HG03196 (cell line): ENCODE results near the gene TYROBP.
"Not testable (repeated sequence)": the region's sequence is repeated elsewhere in the genome, so short reads cannot be mapped to it uniquely, and the experiment has no call there.

Source experiments
- ATAC-seq: cut with Tn5 transposase; IDR thresholded peaks from one replicate; pipeline ENCODE4 v1.9.1; 2021; ENCODE audit not compliant: unreplicated experiment

Gene TYROBP

DNA sequence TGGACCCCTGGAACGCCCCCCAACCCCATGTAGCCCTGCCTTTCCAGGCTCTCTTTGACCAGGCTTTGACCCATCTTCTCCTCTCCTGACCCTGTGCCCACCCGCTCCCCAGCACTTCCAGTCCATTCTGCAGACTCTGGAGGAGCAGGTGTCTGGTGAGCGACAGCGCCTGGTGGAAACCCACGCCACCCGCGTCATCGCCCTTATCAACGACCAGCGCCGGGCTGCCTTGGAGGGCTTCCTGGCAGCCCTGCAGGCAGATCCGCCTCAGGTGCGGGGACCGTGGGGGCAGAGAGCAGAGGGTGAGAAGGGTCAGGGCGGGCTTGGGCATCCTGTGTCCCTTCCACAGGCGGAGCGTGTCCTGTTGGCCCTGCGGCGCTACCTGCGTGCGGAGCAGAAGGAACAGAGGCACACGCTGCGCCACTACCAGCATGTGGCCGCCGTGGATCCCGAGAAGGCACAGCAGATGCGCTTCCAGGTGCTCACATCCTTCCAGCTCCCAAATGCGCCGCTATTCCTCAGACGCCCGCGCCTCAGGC is 33.6 kb downstream of the TYROBP start:
- no peak for ATAC-seq

GRCh38 chr19:35872180-35872579 is 35.9 kb downstream of the TYROBP start:
- ATAC-seq, result no peak

- ATAC-seq, result no peak
These were observed 36.5 kb downstream of the TYROBP start for GRCh38 chr19:35871611-35872010.

DNA sequence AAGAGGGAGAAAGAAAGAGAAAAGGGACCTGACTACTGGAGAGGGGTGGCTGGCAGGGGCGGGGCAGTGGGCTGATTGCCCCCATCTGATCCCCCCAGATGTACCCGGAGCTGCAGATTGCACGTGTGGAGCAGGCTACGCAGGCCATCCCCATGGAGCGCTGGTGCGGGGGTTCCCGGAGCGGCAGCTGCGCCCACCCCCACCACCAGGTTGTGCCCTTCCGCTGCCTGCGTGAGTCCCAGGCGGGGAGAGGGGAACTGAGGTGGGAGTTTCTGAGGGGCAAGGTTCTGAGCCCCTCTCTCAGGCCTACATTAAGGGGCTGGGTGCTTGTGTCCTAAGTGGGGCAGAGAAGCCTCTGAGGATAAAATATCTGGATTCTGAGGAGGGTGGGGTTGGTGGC is 37.3 kb downstream of the TYROBP start:
- no peak for ATAC-seq

DNA sequence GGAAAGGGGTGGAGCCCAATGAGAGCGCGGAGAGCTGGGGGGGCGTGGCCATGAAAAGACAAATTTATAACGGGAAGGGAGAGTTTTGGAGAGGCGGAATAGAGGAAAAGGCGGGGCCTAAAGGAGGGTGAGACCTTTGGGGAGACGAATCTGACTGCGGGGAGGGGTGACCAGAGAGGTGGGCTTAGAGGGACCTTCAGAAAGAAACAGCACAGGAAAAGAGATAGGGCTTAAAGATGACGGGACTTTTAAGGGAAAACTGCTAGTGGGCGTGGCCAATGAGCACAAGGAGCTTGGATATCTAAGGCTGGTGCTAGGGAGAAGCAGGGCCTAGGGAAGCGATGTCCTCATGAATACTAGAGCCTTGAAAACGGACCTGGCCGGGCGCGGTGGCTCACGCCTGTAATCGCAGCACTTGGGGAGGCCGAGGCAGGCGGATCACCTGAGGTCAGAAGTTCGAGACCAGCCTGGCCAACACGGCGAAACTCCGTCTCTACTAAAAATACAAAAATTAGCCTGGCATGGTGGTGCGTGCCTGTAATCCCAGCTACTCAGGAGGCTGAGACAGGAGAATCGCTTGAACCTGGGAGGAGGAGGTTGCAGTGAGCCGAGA is 37.9 kb downstream of the TYROBP start:
- ATAC-seq, result not testable (repeated sequence)

GRCh38 chr19:35869327-35870123 is 38.6 kb downstream of the TYROBP start:
- no peak for ATAC-seq

GRCh38 chr19:35868823-35869326 is 39.2 kb downstream of the TYROBP start:
- no peak for ATAC-seq

DNA sequence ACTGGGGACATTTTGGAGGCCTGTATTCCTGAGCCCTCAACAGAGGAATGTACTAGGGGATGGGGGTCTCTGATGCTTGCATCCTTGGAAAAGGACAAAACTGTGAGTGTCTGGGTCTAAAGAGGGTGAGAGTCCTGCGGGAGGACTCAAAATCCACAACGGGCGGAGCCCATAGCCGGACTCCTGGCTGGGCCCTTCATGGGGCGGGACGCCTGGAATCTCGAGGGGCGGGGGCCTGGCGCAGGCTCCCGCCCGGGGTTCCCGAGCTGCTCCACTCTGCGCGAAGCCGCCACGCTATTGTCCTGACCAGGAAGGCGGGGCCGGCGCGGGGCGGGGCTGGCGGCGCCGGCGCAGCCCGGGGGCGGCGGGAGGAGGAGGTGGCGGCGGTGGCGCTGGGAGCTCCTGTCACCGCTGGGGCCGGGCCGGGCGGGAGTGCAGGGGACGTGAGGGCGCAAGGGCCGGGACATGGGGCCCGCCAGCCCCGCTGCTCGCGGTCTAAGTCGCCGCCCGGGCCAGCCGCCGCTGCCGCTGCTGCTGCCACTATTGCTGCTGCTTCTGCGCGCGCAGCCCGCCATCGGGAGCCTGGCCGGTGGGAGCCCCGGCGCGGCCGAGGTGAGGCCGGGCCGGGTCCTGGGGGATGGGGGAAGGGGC is 39.8 kb downstream of the TYROBP start, which contains the start of gene APLP1:
TSS of gene APLP1 (plus strand) at position 403 of the 651 bp plus-strand sequence. CDS start at position 466, 63 bp downstream.
- no peak for ATAC-seq

- no peak for ATAC-seq
These were observed 45.1 kb downstream of the TYROBP start for GRCh38 chr19:35863018-35863417.

- ATAC-seq, result no peak
These were observed 45.6 kb downstream of the TYROBP start for GRCh38 chr19:35862528-35862927.

GRCh38 chr19:35861640-35862160 is 46.4 kb downstream of the TYROBP start:
- ATAC-seq, result no peak

DNA sequence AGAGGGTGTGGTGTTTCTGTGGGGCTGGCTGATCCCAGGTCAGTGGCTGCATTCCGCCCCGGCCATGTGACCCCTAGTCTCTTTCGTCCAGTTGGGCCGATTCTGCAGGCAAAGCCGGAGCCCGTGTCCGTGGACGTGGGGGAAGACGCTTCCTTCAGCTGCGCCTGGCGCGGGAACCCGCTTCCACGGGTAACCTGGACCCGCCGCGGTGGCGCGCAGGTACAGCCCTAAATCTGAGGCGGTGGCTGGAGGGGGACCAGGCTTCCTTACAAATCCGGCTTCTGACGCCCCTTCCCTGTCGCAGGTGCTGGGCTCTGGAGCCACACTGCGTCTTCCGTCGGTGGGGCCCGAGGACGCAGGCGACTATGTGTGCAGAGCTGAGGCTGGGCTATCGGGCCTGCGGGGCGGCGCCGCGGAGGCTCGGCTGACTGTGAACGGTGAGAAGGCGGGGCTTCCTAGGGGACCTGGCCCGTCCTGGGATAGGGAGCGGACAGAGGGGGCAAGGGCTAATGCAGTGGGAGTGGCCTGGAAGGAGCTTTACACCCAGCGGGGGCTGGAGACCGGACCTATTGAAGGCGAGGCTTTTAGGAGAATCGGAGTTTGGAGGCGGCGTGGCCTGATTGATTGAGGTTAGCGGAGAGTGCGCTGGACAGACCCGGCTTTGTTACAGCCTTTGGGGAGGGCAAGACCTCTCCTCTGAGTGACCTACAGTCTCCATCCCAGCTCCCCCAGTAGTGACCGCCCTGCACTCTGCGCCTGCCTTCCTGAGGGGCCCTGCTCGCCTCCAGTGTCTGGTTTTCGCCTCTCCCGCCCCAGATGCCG is 47.1 kb downstream of the TYROBP start:
- no peak for ATAC-seq

DNA sequence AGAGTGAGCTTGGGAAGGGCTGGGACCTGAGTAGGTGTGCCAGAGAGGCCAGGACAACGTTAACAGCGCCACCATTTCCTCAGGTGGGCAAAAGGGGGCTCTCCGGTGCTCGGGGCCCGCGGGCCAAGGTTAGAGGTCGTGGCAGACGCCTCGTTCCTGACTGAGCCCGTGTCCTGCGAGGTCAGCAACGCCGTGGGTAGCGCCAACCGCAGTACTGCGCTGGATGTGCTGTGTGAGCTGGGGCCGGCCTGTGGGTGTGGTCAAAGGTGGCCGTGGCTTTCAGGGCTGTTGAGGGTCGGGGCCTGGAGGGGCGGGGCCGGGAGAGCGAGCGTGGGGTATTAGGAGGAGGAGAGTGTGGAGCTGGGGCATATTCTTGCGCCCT is 47.7 kb downstream of the TYROBP start:
- ATAC-seq, result no peak

GRCh38 chr19:35859414-35859813 is 48.7 kb downstream of the TYROBP start:
- no peak for ATAC-seq

GRCh38 chr19:35858311-35858710 is 49.8 kb downstream of the TYROBP start:
- no peak for ATAC-seq

DNA sequence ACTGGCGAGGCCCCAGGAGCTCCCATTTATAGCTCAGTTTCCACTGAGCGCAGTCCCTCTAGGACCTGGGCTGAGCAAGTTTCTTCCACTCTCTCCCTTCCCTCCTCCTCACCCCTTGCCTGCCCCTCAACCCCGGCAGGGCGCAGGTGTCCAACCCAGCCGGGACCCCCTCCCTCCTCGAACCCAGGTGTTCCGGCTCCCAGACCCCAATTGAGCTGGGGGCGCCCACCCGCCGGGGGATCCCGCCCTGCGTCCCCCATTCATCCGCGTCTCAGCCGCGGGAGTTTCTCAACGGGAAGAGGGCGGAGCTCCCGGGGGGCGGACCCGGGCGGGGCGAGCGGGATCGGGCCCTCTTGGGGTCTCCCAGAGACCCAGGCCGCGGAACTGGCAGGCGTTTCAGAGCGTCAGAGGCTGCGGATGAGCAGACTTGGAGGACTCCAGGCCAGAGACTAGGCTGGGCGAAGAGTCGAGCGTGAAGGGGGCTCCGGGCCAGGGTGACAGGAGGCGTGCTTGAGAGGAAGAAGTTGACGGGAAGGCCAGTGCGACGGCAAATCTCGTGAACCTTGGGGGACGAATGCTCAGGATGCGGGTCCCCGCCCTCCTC is 51.4 kb downstream of the TYROBP start, which contains the start of gene KIRREL2:
TSS of gene KIRREL2 (plus strand) at position 366 of the 604 bp plus-strand sequence. CDS start at position 575, 209 bp downstream.
- ATAC-seq, result no peak
